ENCODE results near the gene SCNN1B.

DNA sequence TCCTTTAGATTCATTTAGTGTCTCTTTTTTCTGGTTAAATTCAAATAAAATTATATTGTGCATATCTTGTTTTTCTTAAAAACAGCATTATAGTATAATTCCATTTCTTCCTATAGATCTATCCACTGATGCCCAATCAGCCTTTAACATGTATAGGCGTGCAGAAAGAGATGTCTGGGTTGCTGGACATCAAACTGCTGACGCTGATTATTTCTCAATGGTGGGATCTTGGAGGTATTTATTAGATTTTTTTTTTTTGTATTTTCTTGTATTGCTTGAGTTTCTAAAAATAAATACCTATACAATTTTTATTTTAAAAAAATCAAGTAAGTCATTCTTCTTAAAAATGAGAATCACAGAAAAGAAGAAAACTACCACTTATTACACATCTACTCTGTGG, 100.0 kb downstream of the SCNN1B start:
- TF ChIP-seq, protein P1, sequence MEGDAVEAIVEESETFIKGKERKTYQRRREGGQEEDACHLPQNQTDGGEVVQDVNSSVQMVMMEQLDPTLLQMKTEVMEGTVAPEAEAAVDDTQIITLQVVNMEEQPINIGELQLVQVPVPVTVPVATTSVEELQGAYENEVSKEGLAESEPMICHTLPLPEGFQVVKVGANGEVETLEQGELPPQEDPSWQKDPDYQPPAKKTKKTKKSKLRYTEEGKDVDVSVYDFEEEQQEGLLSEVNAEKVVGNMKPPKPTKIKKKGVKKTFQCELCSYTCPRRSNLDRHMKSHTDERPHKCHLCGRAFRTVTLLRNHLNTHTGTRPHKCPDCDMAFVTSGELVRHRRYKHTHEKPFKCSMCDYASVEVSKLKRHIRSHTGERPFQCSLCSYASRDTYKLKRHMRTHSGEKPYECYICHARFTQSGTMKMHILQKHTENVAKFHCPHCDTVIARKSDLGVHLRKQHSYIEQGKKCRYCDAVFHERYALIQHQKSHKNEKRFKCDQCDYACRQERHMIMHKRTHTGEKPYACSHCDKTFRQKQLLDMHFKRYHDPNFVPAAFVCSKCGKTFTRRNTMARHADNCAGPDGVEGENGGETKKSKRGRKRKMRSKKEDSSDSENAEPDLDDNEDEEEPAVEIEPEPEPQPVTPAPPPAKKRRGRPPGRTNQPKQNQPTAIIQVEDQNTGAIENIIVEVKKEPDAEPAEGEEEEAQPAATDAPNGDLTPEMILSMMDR (conservative IDR thresholded peaks at IDR 0.05): no peak
- no peak for TF ChIP-seq ZFX (IDR thresholded peaks at IDR 0.05)

Measured in C4-2B (cell line).